ENCODE results near the gene EFCAB11.

DNA sequence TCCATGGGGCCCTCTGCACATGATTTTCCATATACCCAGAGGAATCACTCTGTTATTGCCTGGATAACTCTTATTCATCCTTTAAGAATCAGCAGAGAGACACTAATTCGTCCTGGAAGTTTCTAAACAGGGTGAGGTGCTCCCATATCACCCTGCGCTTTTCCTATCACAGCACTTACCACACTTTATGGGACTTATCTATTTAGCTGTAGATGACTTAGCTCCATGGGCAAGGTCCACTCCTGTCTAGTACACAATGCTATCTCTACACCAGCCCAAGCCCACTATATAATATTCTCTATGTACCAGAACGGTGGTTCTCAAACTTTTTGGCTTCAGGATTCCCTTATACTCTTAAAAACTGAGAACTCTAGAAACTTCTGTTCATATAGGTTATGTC is 111.7 kb downstream of the EFCAB11 start:
- no peak for TF ChIP-seq CTCF (IDR thresholded peaks at IDR 0.05; ENCODE audit: insufficient read depth, low read depth, low read length)
- no peak for TF ChIP-seq EZH2 (IDR thresholded peaks at IDR 0.05; ENCODE audit: insufficient read depth, low read length)
